ENCODE results near the gene SPPL2C. TPM values are rescaled to one million over a fixed set of nuclear protein-coding genes. Genes with fewer than 3 reads are reported as not detected.

Gene SPPL2C
- not detected in 2 replicates for total RNA-seq (2021)
- long read RNA-seq: 0 reads

GRCh38 chr17:45844695-45845375 lies at the start of gene SPPL2C:
SPPL2C (plus strand) TSS chr17:45844881; CDS start chr17:45844907, 26 bp downstream.
- H3K9me3 Mint-ChIP-seq: no peaks in the 10 kb centered on the region
- H3K4me2 ChIP-seq (ENCODE audit: insufficient read depth, insufficient read length, low read length): no peak within 1 kb of the TSS
- no peak within 1 kb of the TSS for H3K23ac ChIP-seq (ENCODE audit: insufficient read length, low read depth, low read length)
- H2AK5ac ChIP-seq (ENCODE audit: insufficient read length, low read length): no peak within 1 kb of the TSS
- H3K9ac ChIP-seq (ENCODE audit: extremely low read depth, insufficient read length, low read length): no peak within 1 kb of the TSS
- no peak within 1 kb of the TSS for H3K18ac ChIP-seq (ENCODE audit: insufficient read length, low read depth, low read length)
- no peak within 1 kb of the TSS for H3K56ac ChIP-seq (ENCODE audit: insufficient read length, low read depth, low read length)
- H2BK5ac ChIP-seq (ENCODE audit: insufficient read length, low read length): no peak within 1 kb of the TSS
- no peak within 1 kb of the TSS; the same call in 1 of the 2 replicates for H3K14ac ChIP-seq (ENCODE audit: insufficient read depth, low read length)
- no peaks in the 10 kb centered on the region; the same call in 1 of the 2 replicates for H3K27me3 Mint-ChIP-seq (ENCODE audit: low read depth)
- H3K27ac Mint-ChIP-seq: no peak within 1 kb of the TSS
- peaks cover 4% of the 10 kb centered on the region for H4K20me1 ChIP-seq (ENCODE audit: control insufficient read depth, insufficient read depth, insufficient read length)
- H2BK120ac ChIP-seq (ENCODE audit: low read depth, low read length, poor library complexity, severe bottlenecking): no peak within 1 kb of the TSS
- no peak for DNase-seq
- H3K9me3 ChIP-seq (ENCODE audit: control insufficient read depth, low read depth, low read length): no peaks in the 10 kb centered on the region
- H3K27ac ChIP-seq (ENCODE audit: insufficient read length, low read depth, low read length): no peak within 1 kb of the TSS
- no peak within 1 kb of the TSS for H4K8ac ChIP-seq (replicated peaks; ENCODE audit: insufficient read length, low read depth, low read length)
- no peaks in the 10 kb centered on the region for H3K4me1 ChIP-seq (ENCODE audit: insufficient read depth, low read length)
- H2AFZ ChIP-seq (ENCODE audit: low read length): no peak within 1 kb of the TSS
- no peaks in the 10 kb centered on the region for H3K79me1 ChIP-seq (ENCODE audit: insufficient read depth, low read depth, low read length, poor library complexity, severe bottlenecking)
- no peaks in the 10 kb centered on the region for H3K79me2 ChIP-seq (ENCODE audit: insufficient read depth, low read length)
- H3K23me2 ChIP-seq (ENCODE audit: insufficient read length, low read depth, low read length, poor library complexity, severe bottlenecking): no peaks in the 10 kb centered on the region
- no peak within 1 kb of the TSS for H4K5ac ChIP-seq (ENCODE audit: insufficient read length, low read depth, low read length)
- no peak within 1 kb of the TSS for H2BK12ac ChIP-seq (ENCODE audit: insufficient read length, low read depth, low read length)
- no peak for TF ChIP-seq CTCF (conservative IDR thresholded peaks at IDR 0.05)
- H3K36me3 Mint-ChIP-seq (ENCODE audit: insufficient read depth in 1 of 3, low read depth in 3 of 3): no peaks in the 10 kb centered on the region
- H2BK20ac ChIP-seq (ENCODE audit: low read depth, low read length, poor library complexity, severe bottlenecking): no peak within 1 kb of the TSS
- WGBS (ENCODE audit: extremely low coverage, insufficient read length, low lambda C conversion rate): no CpG with 5 or more reads among the region's 25 CpGs
- H3K27me3 ChIP-seq (ENCODE audit: insufficient read depth, low read length): no peaks in the 10 kb centered on the region
- no peaks in the 10 kb centered on the region for H3K4me1 Mint-ChIP-seq
- H3K4ac ChIP-seq (ENCODE audit: low read depth, low read length): no peak within 1 kb of the TSS
- no peak within 1 kb of the TSS for H3K4me3 Mint-ChIP-seq
- H4K91ac ChIP-seq (ENCODE audit: insufficient read length, low read depth, low read length): no peak within 1 kb of the TSS
- H3T11ph ChIP-seq (ENCODE audit: low read length): no peak within 1 kb of the TSS
- no peak within 1 kb of the TSS for H2BK15ac ChIP-seq (ENCODE audit: low read depth, low read length)
